ENCODE results near the gene SERTM1.
A peak's percentile ranks its signal among the peaks of the same experiment; 100 is the strongest.

Gene SERTM1

GRCh38 chr13:36728006-36728405 is 54.2 kb downstream of the SERTM1 start:
- TF ChIP-seq CTCF (IDR thresholded peaks at IDR 0.05; ENCODE audit: low read depth, low read length) = no peak
- H3K27me3 ChIP-seq = peaks cover 9% of the 10 kb centered on the region
- H3K4me3 ChIP-seq (ENCODE audit: low read depth, low read length) = no peak overlapping the region
- H3K4me1 ChIP-seq = no peaks in the 10 kb centered on the region
- DNase-seq = no peak
- H3K36me3 ChIP-seq = no peaks in the 10 kb centered on the region
- H3K9me3 ChIP-seq = no peaks in the 10 kb centered on the region

GRCh38 chr13:36736119-36736726 is 62.4 kb downstream of the SERTM1 start:
- peak; percentile 63 for DNase-seq
- Histone ChIP-seq H3K4me1 (no peaks in the 10 kb centered on the region), H3K27me3 (no peaks in the 10 kb centered on the region), H3K9me3 (no peaks in the 10 kb centered on the region), H3K4me3 (ENCODE audit: low read depth, low read length) (no peak overlapping the region), H3K36me3 (no peaks in the 10 kb centered on the region)
- TF ChIP-seq CTCF (IDR thresholded peaks at IDR 0.05; ENCODE audit: low read depth, low read length) = peak; percentile 78

GRCh38 chr13:36737524-36738083 is 63.8 kb downstream of the SERTM1 start:
- Histone ChIP-seq H3K4me1 (no peaks in the 10 kb centered on the region), H3K27me3 (no peaks in the 10 kb centered on the region), H3K36me3 (no peaks in the 10 kb centered on the region), H3K9me3 (no peaks in the 10 kb centered on the region), H3K4me3 (ENCODE audit: low read depth, low read length) (no peak overlapping the region)
- no peak for DNase-seq
- no peak for TF ChIP-seq CTCF (IDR thresholded peaks at IDR 0.05; ENCODE audit: low read depth, low read length)

GRCh38 chr13:36745436-36745835 is 71.6 kb downstream of the SERTM1 start:
- no peak overlapping the region for H3K4me3 ChIP-seq (ENCODE audit: low read depth, low read length)
- no peak for DNase-seq
- H3K36me3 ChIP-seq = no peaks in the 10 kb centered on the region
- TF ChIP-seq CTCF (IDR thresholded peaks at IDR 0.05; ENCODE audit: low read depth, low read length) = no peak
- H3K27me3 ChIP-seq = no peaks in the 10 kb centered on the region; the same call in 1 of the 2 replicates
- no peaks in the 10 kb centered on the region for H3K9me3 ChIP-seq
- no peaks in the 10 kb centered on the region for H3K4me1 ChIP-seq

GRCh38 chr13:36746051-36746450 is 72.2 kb downstream of the SERTM1 start:
- DNase-seq = no peak

More at GRCh38 chr13:36746051-36746450, 72.2 kb downstream of the SERTM1 start:
- TF ChIP-seq CTCF (IDR thresholded peaks at IDR 0.05; ENCODE audit: low read depth, low read length) = no peak
- Histone ChIP-seq H3K27me3 (no peaks in the 10 kb centered on the region; the same call in 1 of the 2 replicates), H3K4me1 (no peaks in the 10 kb centered on the region), H3K4me3 (ENCODE audit: low read depth, low read length) (no peak overlapping the region), H3K36me3 (no peaks in the 10 kb centered on the region), H3K9me3 (no peaks in the 10 kb centered on the region)

Measured in BE2C (cell line).